HepG2 (cell line): ENCODE measurements around the gene RAPGEF2. TPM values are rescaled to one million over a fixed set of nuclear protein-coding genes. Genes with fewer than 3 reads are reported as not detected.

Source experiments
- ATAC-seq: fragments of 200-7000 bp; cut with Tn5 transposase; 3 replicates; pipeline ENCODE4 v1.9.1; 2020; ENCODE audit warnings: mild to moderate bottlenecking, moderate library complexity
- BruUV-seq: library from RNA; stranded (reverse); fragments of 400-500 nt; replicated peaks from 2 replicates; lab custom pipeline; 2021; lab: Mats Ljungman, UMichigan
- CTCF ChIA-PET: fragments of 300-600 bp; formaldehyde crosslinking; extraction: SDS; loops from one replicate; lab custom pipeline; 2021; ENCODE audit warnings: low total read pairs, inconsistent platforms, low intra/inter-chr PET ratio; lab: Yijun Ruan, JAX
- POLR2A ChIA-PET: fragments of 350-600 bp; sonication (Branson Sonifier 250); formaldehyde crosslinking; loops from one replicate; lab custom pipeline; 2020; ENCODE audit warnings: antibody characterized with exemption, inconsistent platforms; lab: Yijun Ruan, JAX
- DNase-seq: peaks from one replicate; pipeline ENCODE4 v3.0.0-alpha.2; 2015; ENCODE audit warnings: low spot score
- FAIRE-seq: peaks from 3 replicates; lab custom pipeline; 2011; peaks lifted over from hg19 to GRCh38; lab: Jason Lieb, UNC
- H2AFZ ChIP-seq: one replicate; pipeline ENCODE4 v1.6.1; 2011; ENCODE audit warnings: low read length, inconsistent platforms
- H3K27ac ChIP-seq: fragments of 300-600 bp; 3 replicates; pipeline ENCODE4 v1.8.0; 2011; ENCODE audit warnings: mixed run types, mild to moderate bottlenecking, mixed read lengths, low read length, inconsistent platforms; ENCODE audit not compliant: insufficient read depth; ENCODE audit errors: extremely low read length
- H3K27me3 ChIP-seq, 2 experiments: fragments of 200-600 bp in 1 of 2; 2 replicates in 1 of 2; 3 replicates in 1 of 2; pipeline versions ENCODE4 v1.6.0 to v1.8.0; 2011; ENCODE audit warnings: low read length in 2 of 2, mild to moderate bottlenecking in 2 of 2, moderate library complexity in 2 of 2, inconsistent platforms in 1 of 2; ENCODE audit not compliant: insufficient read depth in 2 of 2, control insufficient read depth in 1 of 2
- H3K36me3 ChIP-seq, 2 experiments: fragments of 200-600 bp in 1 of 2; replicated peaks in 1 of 2; 2 replicates in 1 of 2; 3 replicates in 1 of 2; pipeline versions ENCODE4 v1.5.1 to v1.8.0; 2011; ENCODE audit warnings: low read length in 2 of 2, inconsistent platforms in 1 of 2; ENCODE audit not compliant: insufficient read depth in 2 of 2, control insufficient read depth in 1 of 2
- H3K4me1 ChIP-seq: 2 replicates; pipeline ENCODE4 v1.5.1; 2012; ENCODE audit warnings: low read length, inconsistent platforms; ENCODE audit not compliant: insufficient read depth
- H3K4me2 ChIP-seq: 2 replicates; pipeline ENCODE4 v1.6.0; 2011; ENCODE audit warnings: low read depth, low read length, inconsistent platforms
- H3K4me3 ChIP-seq, 3 experiments: fragments of 200-600 bp in 1 of 3; sonication (generic), shearing (Covaris generic) in 1 of 3; replicated peaks in 1 of 3; 2 replicates each; pipeline ENCODE4 v1.5.1; 2011 to 2016; ENCODE audit warnings: low read length in 3 of 3, inconsistent platforms in 2 of 3, low read depth in 2 of 3, mild to moderate bottlenecking in 2 of 3, control low read depth in 1 of 3, mixed read lengths in 1 of 3; ENCODE audit not compliant: insufficient read depth in 1 of 3
- H3K79me2 ChIP-seq: one replicate; pipeline ENCODE4 v1.6.1; 2011; ENCODE audit warnings: low read length, inconsistent platforms; ENCODE audit not compliant: insufficient read depth
- H3K9ac ChIP-seq: 2 replicates; pipeline ENCODE4 v1.6.0; 2011; ENCODE audit warnings: mild to moderate bottlenecking, low read depth, low read length, inconsistent platforms; ENCODE audit not compliant: insufficient read depth
- H3K9me3 ChIP-seq: 2 replicates; pipeline ENCODE4 v1.5.1; 2012; ENCODE audit warnings: mild to moderate bottlenecking, low read length
- H4K20me1 ChIP-seq: 2 replicates; pipeline ENCODE4 v1.6.0; 2011; ENCODE audit warnings: inconsistent platforms, mild to moderate bottlenecking, low read length, moderate library complexity; ENCODE audit not compliant: insufficient read depth
- ADNP ChIP-seq: sonication (generic); formaldehyde crosslinking; IDR thresholded peaks from 2 replicates; pipeline ENCODE4 v1.4.0; 2020; ENCODE audit warnings: missing genetic modification reagents
- AGO1 ChIP-seq: fragments of 200-400 bp; formaldehyde crosslinking; IDR thresholded peaks from 2 replicates; pipeline ENCODE4 v1.6.1; 2017; ENCODE audit warnings: mild to moderate bottlenecking, low read depth, low read length, moderate library complexity; ENCODE audit not compliant: poor library complexity, severe bottlenecking
- ATF1 ChIP-seq: IDR thresholded peaks from 2 replicates; pipeline ENCODE4 v1.6.1; 2016; ENCODE audit warnings: mild to moderate bottlenecking, control low read depth
- BRCA1 ChIP-seq: sonication (generic); formaldehyde crosslinking; IDR thresholded peaks from 2 replicates; pipeline ENCODE4 v1.4.0; 2020; ENCODE audit warnings: missing genetic modification reagents
- DBP ChIP-seq: sonication (generic); formaldehyde crosslinking; IDR thresholded peaks from 2 replicates; pipeline ENCODE4 v1.4.0; 2020; ENCODE audit warnings: missing genetic modification reagents; ENCODE audit errors: not compliant biosample characterization
- ELF1 ChIP-seq: sonication (generic); formaldehyde crosslinking; IDR thresholded peaks from 2 replicates; pipeline ENCODE4 v1.4.0; 2020; ENCODE audit warnings: missing genetic modification reagents
- FOXA1 ChIP-seq, 2 experiments: fragments of 450-650 bp in 1 of 2; sonication (generic) in 1 of 2; formaldehyde crosslinking in 1 of 2; IDR thresholded peaks; 2 replicates each; pipeline versions ENCODE4 v1.4.0 to v1.6.1; 2016 to 2020; ENCODE audit warnings: missing genetic modification reagents in 1 of 2
- HMGA1 ChIP-seq: sonication (generic); formaldehyde crosslinking; conservative IDR thresholded peaks from 2 replicates; pipeline ENCODE4 v1.4.0; 2020; ENCODE audit warnings: missing genetic modification reagents
- HNRNPK ChIP-seq: fragments of 200-400 bp; formaldehyde crosslinking; IDR thresholded peaks from 2 replicates; pipeline ENCODE4 v1.6.1; 2018; ENCODE audit warnings: low read length, low read depth, moderate library complexity, mild to moderate bottlenecking; ENCODE audit not compliant: poor library complexity, severe bottlenecking
- MAFG ChIP-seq: sonication (generic); formaldehyde crosslinking; IDR thresholded peaks from 2 replicates; pipeline ENCODE4 v1.5.1; 2020; ENCODE audit warnings: mild to moderate bottlenecking, missing genetic modification reagents
- NR1H2 ChIP-seq: sonication (generic); formaldehyde crosslinking; IDR thresholded peaks from 2 replicates; pipeline ENCODE4 v1.8.1; 2022; ENCODE audit warnings: low read depth, missing genetic modification reagents, borderline replicate concordance
- SRSF9 ChIP-seq: fragments of 200-400 bp; formaldehyde crosslinking; IDR thresholded peaks from 2 replicates; pipeline ENCODE4 v1.6.1; 2018; ENCODE audit warnings: borderline replicate concordance, mild to moderate bottlenecking, low read depth, low read length; ENCODE audit not compliant: insufficient read depth, poor library complexity, severe bottlenecking
- SUZ12 ChIP-seq: fragments of 150-350 bp; IDR thresholded peaks from 2 replicates; pipeline ENCODE4 v1.6.1; 2014; ENCODE audit warnings: low read depth, low read length
- TCF7 ChIP-seq: sonication (generic); IDR thresholded peaks from 2 replicates; pipeline ENCODE4 v1.6.1; 2016; ENCODE audit warnings: antibody characterized with exemption, low read depth
- TRIM22 ChIP-seq: fragments of 450-650 bp; IDR thresholded peaks from 2 replicates; pipeline ENCODE4 v1.6.1; 2017
- U2AF2 ChIP-seq: fragments of 200-400 bp; formaldehyde crosslinking; IDR thresholded peaks from 2 replicates; pipeline ENCODE4 v1.6.1; 2017; ENCODE audit warnings: low read depth, mild to moderate bottlenecking, low read length
- ZBTB8A ChIP-seq: sonication (generic); formaldehyde crosslinking; IDR thresholded peaks from 2 replicates; pipeline ENCODE4 v1.4.0; 2020; ENCODE audit warnings: mild to moderate bottlenecking, low read depth, missing genetic modification reagents, borderline replicate concordance
- ZFP36L1 ChIP-seq: sonication (generic); formaldehyde crosslinking; IDR thresholded peaks from 2 replicates; pipeline ENCODE4 v1.8.0; 2022; ENCODE audit warnings: mild to moderate bottlenecking, missing genetic modification reagents, moderate library complexity
- ZKSCAN1 ChIP-seq: fragments of 150-350 bp; IDR thresholded peaks from 2 replicates; pipeline ENCODE4 v1.6.1; 2014; ENCODE audit warnings: low read length
- ZNF335 ChIP-seq: sonication (generic); formaldehyde crosslinking; IDR thresholded peaks from 2 replicates; pipeline ENCODE4 v1.4.0; 2020; ENCODE audit warnings: missing genetic modification reagents
- ZNF430 ChIP-seq: sonication (generic); formaldehyde crosslinking; IDR thresholded peaks from 2 replicates; pipeline ENCODE4 v1.9.0; 2021; ENCODE audit warnings: mild to moderate bottlenecking, missing genetic modification reagents
- ZNF577 ChIP-seq: sonication (generic); formaldehyde crosslinking; IDR thresholded peaks from 2 replicates; pipeline ENCODE4 v1.4.0; 2020; ENCODE audit warnings: mild to moderate bottlenecking, low read depth, missing genetic modification reagents, borderline replicate concordance
- ZNF850 ChIP-seq: sonication (generic); formaldehyde crosslinking; conservative IDR thresholded peaks from 2 replicates; pipeline ENCODE4 v1.9.0; 2021; ENCODE audit warnings: mild to moderate bottlenecking, missing genetic modification reagents
- ZSCAN22 ChIP-seq: sonication (generic); formaldehyde crosslinking; IDR thresholded peaks from 2 replicates; pipeline ENCODE4 v1.4.0; 2020; ENCODE audit warnings: mild to moderate bottlenecking, missing genetic modification reagents
- WGBS: methylation state at CpG from one replicate; pipeline ENCODE4 v1.1.6; 2017; ENCODE audit warnings: low lambda C conversion rate; 5-methylcytosine and 5-hydroxymethylcytosine counted together
- in situ Hi-C: cut with HindIII; loops from 2 replicates; pipeline ENCODE4 v1.10.0; 2017; ENCODE audit warnings: low pct_unique_long_range_greater_than_20kb; ENCODE audit not compliant: extremely low pct_ligation_motif_present
- intact Hi-C: fragments of 100-400 bp; cut with micrococcal nuclease; formaldehyde crosslinking; loops from one replicate; pipeline ENCODE4 v1.10.0; 2022; ENCODE audit not compliant: unreplicated experiment
- polyA plus RNA-seq, 8 experiments: library from polyadenylated mRNA; depleted of rRNA in 3 of 8; stranded (reverse) in 7 of 8; unstranded in 1 of 8; fragments of >200 nt; fragmentation: Illumina TruSeq in 4 of 8; extraction: Trizol in 4 of 8; gene quantifications; 2 replicates each; pipeline versions ENCODE4 v1.2.1 to v1.2.3, GENCODE V29; 2011 to 2016; ENCODE audit warnings: low read depth in 4 of 8, missing spikeins in 1 of 8, mixed read lengths in 1 of 8; ENCODE audit not compliant: insufficient read depth in 1 of 8
- total RNA-seq, 5 experiments: library from RNA; depleted of rRNA; stranded (reverse); fragments of >200 nt; fragmentation: Illumina TruSeq; extraction: Trizol; gene quantifications; 2 replicates each; pipeline ENCODE4 v1.2.3, GENCODE V29; 2016; ENCODE audit warnings: low read depth in 1 of 5

RAPGEF2 gene
- total and polyA plus RNA-seq, 2 of the 13 experiments (the other 11 are each of a cell fraction or from before 2014, with no cell fraction given), result 19.2 to 23.0 TPM

GRCh38 chr4:159151689-159152088 lies 48.8 kb downstream of the RAPGEF2 start (continued):
- no peak for TF ChIP-seq TRIM22
- TF ChIP-seq NR1H2, result no peak
- no peak for TF ChIP-seq AGO1
- no peak for TF ChIP-seq ZNF430 (CRISPR knock-in tag)
- TF ChIP-seq ELF1 (CRISPR knock-in tag), result no peak
- no peak for TF ChIP-seq MAFG (CRISPR knock-in tag)
- no peak for TF ChIP-seq ZSCAN22 (CRISPR knock-in tag)

GRCh38 chr4:159152181-159152580 lies 49.3 kb downstream of the RAPGEF2 start:
- Histone ChIP-seq H3K27me3 (no peaks in the 10 kb centered on the region), H3K9ac (no peak overlapping the region), H3K4me2 (no peak overlapping the region), H2AFZ (no peak overlapping the region), H3K27ac (no peak overlapping the region), H3K4me1 (peaks cover 11% of the 10 kb centered on the region), H3K79me2 (peaks cover 24% of the 10 kb centered on the region), H3K4me3 (no peak overlapping the region), H3K9me3 (no peaks in the 10 kb centered on the region), H3K36me3 (no peaks in the 10 kb centered on the region), H4K20me1 (no peaks in the 10 kb centered on the region)
- intact Hi-C loops, result no loop called here
- DNase-seq (no peak), ATAC-seq (no peak), FAIRE-seq (no peak)
- POLR2A ChIA-PET, result no interaction called here
- BruUV-seq, result no TSS peak
- WGBS, result 93% methylated on average over 3 of the region's 3 CpGs
- CTCF ChIA-PET, result no interaction called here
- in situ Hi-C loops, result no loop called here
- no peak for TF ChIP-seq HNRNPK
- TF ChIP-seq SUZ12, result no peak
- no peak for TF ChIP-seq ZNF577
- TF ChIP-seq FOXA1 (IDR thresholded peaks at IDR 0.05), result no peak
- TF ChIP-seq FOXA1 (CRISPR knock-in tag; IDR thresholded peaks at IDR 0.05), result no peak
- no peak for TF ChIP-seq TCF7
- TF ChIP-seq ZKSCAN1, result no peak
- TF ChIP-seq ATF1 (CRISPR knock-in tag), result no peak
- no peak for TF ChIP-seq HMGA1 (CRISPR knock-in tag)
- no peak for TF ChIP-seq ZNF850 (CRISPR knock-in tag)
- TF ChIP-seq DBP, result no peak
- no peak for TF ChIP-seq ZBTB8A (CRISPR knock-in tag)
- TF ChIP-seq BRCA1 (CRISPR knock-in tag), result no peak
- no peak for TF ChIP-seq SRSF9
- TF ChIP-seq ZFP36L1 (CRISPR knock-in tag), result no peak
- TF ChIP-seq ZNF335 (CRISPR knock-in tag), result no peak
- no peak for TF ChIP-seq ADNP (CRISPR knock-in tag)
- no peak for TF ChIP-seq U2AF2
